Prostate gland (tissue), 2 donors: ENCODE measurements around the gene STAT3. TPM values are rescaled to one million over a fixed set of nuclear protein-coding genes. Genes with fewer than 3 reads are reported as not detected.
"Not testable (repeated sequence)": the region's sequence is repeated elsewhere in the genome, so short reads cannot be mapped to it uniquely, and the experiment has no call there.

Experiments
- DNase-seq: peaks from one replicate; pipeline ENCODE4 v3.0.0-alpha.2; 2019; ENCODE audit warnings: low spot score
- H3K27ac ChIP-seq, 2 donors: fragments of 200-600 bp; sonication (generic); 2 replicates each; pipeline ENCODE4 v1.5.1; 2017 to 2019
- H3K27me3 ChIP-seq: fragments of 200-600 bp; sonication (generic); replicated peaks from 2 replicates; pipeline ENCODE4 v1.5.1; 2019; ENCODE audit not compliant: insufficient read depth
- H3K36me3 ChIP-seq, 2 donors: fragments of 200-600 bp; sonication (generic); 1 replicate in 1 of 2; 2 replicates in 1 of 2; pipeline versions ENCODE4 v1.5.1 to v1.8.1; 2017 to 2019
- H3K4me1 ChIP-seq: fragments of 200-600 bp; sonication (generic); replicated peaks from 2 replicates; pipeline ENCODE4 v1.5.1; 2019
- H3K4me3 ChIP-seq, 2 donors: fragments of 200-600 bp; sonication (generic); 2 replicates each; pipeline ENCODE4 v1.5.1; 2017 to 2019
- H3K9me3 ChIP-seq: fragments of 200-600 bp; sonication (generic); 2 replicates; pipeline ENCODE4 v1.5.1; 2017
- CTCF ChIP-seq, 4 experiments: fragments of 200-600 bp in 2 of 4; fragments of 450-650 bp in 2 of 4; sonication (generic) in 2 of 4; IDR thresholded peaks; 1 replicate in 3 of 4; 2 replicates in 1 of 4; pipeline ENCODE4 v1.5.1; 2016 to 2019; ENCODE audit warnings: antibody characterized with exemption in 4 of 4, mild to moderate bottlenecking in 2 of 4, moderate library complexity in 2 of 4
- POLR2A ChIP-seq: fragments of 450-650 bp; IDR thresholded peaks from one replicate; pipeline ENCODE4 v1.6.1; 2016; ENCODE audit warnings: antibody characterized with exemption, mild to moderate bottlenecking
- POLR2AphosphoS5 ChIP-seq: sonication (generic); formaldehyde crosslinking; IDR thresholded peaks from one replicate; pipeline ENCODE4 v1.6.1; 2017; ENCODE audit warnings: antibody characterized with exemption
- WGBS: methylation state at CpG from one replicate; pipeline ENCODE4 v1.1.5; 2018; 5-methylcytosine and 5-hydroxymethylcytosine counted together
- intact Hi-C: fragments of 100-400 bp; cut with DNase I; formaldehyde crosslinking; loops from one replicate; pipeline ENCODE4 v1.14.2; 2022
- total RNA-seq, 2 donors: library from RNA; depleted of rRNA; stranded (reverse); fragments of >200 nt; gene quantifications; one replicate each; pipeline ENCODE4 v1.1.0, GENCODE V29; 2016

STAT3 gene
- total RNA-seq, 2 donors from 2014 or later = 188 to 230 TPM

GRCh38 chr17:42303694-42304093, 84.5 kb downstream of the STAT3 start:
- no peak for DNase-seq
- Histone ChIP-seq H3K9me3 (no peaks in the 10 kb centered on the region), H3K27ac (no peak overlapping the region), H3K4me1 (no peaks in the 10 kb centered on the region), H3K27me3 (no peaks in the 10 kb centered on the region), H3K36me3 (peaks cover 0 to 18% of the 10 kb centered on the region in 2 donors), H3K4me3 (no peak overlapping the region)
- intact Hi-C loops = no loop called here
- TF ChIP-seq POLR2A = no peak
- no peak for TF ChIP-seq CTCF (IDR thresholded peaks at IDR 0.05)
- WGBS = 79% methylated on average over 3 of the region's 3 CpGs

- 81% methylated on average over 9 of the region's 9 CpGs for WGBS
Observed at GRCh38 chr17:42301022-42301421, 87.2 kb downstream of the STAT3 start.

GRCh38 chr17:42299913-42300312, 88.3 kb downstream of the STAT3 start:
- H3K36me3 ChIP-seq = peaks cover 0 to 18% of the 10 kb centered on the region in 2 donors
- intact Hi-C loops, H3K9me3 ChIP-seq, H3K4me3 ChIP-seq, H3K4me1 ChIP-seq, H3K27me3 ChIP-seq, H3K27ac ChIP-seq, DNase-seq: not testable (repeated sequence)
- no CpG with 5 or more reads among the region's 17 CpGs for WGBS

More at GRCh38 chr17:42301022-42301421, 87.2 kb downstream of the STAT3 start:
- no peak overlapping the region for H3K27ac ChIP-seq
- TF ChIP-seq POLR2AphosphoS5 (no peak), CTCF (IDR thresholded peaks at IDR 0.05) (no peak), POLR2A (no peak)
- intact Hi-C loops = no loop called here
- peaks cover 0 to 18% of the 10 kb centered on the region in 2 donors for H3K36me3 ChIP-seq
- no peaks in the 10 kb centered on the region for H3K27me3 ChIP-seq
- H3K4me3 ChIP-seq = no peak overlapping the region
- H3K4me1 ChIP-seq = no peaks in the 10 kb centered on the region
- no peaks in the 10 kb centered on the region for H3K9me3 ChIP-seq
- no peak for DNase-seq

- DNase-seq, H3K27me3 ChIP-seq, H3K4me1 ChIP-seq, H3K9me3 ChIP-seq, H3K27ac ChIP-seq, H3K4me3 ChIP-seq, intact Hi-C loops: not testable (repeated sequence)
- WGBS = 94% methylated on average over 7 of the region's 10 CpGs
- H3K36me3 ChIP-seq = peaks cover 0 to 18% of the 10 kb centered on the region in 2 donors
Observed at GRCh38 chr17:42299361-42299760, 88.9 kb downstream of the STAT3 start.

- H3K27ac ChIP-seq, H3K9me3 ChIP-seq, H3K4me3 ChIP-seq, H3K27me3 ChIP-seq, H3K4me1 ChIP-seq, DNase-seq, intact Hi-C loops: not testable (repeated sequence)
- 78% methylated on average over 10 of the region's 10 CpGs for WGBS
- peaks cover 0 to 18% of the 10 kb centered on the region in 2 donors for H3K36me3 ChIP-seq
Observed at GRCh38 chr17:42297775-42298174, 90.5 kb downstream of the STAT3 start.

- 94% methylated on average over 3 of the region's 3 CpGs for WGBS
- H3K36me3 ChIP-seq = peaks cover 0 to 3% of the 10 kb centered on the region in 2 donors
- intact Hi-C loops = no loop called here
Observed at GRCh38 chr17:42296012-42296411, 92.2 kb downstream of the STAT3 start.

More at GRCh38 chr17:42296012-42296411, 92.2 kb downstream of the STAT3 start:
- Histone ChIP-seq H3K27ac (no peak overlapping the region), H3K4me3 (no peak overlapping the region), H3K4me1 (no peaks in the 10 kb centered on the region), H3K27me3 (no peaks in the 10 kb centered on the region), H3K9me3 (no peaks in the 10 kb centered on the region)
- DNase-seq = no peak
- TF ChIP-seq CTCF (IDR thresholded peaks at IDR 0.05) (no peak), POLR2AphosphoS5 (no peak), POLR2A (no peak)
